ENCODE data around the gene WDR88. TPM values are rescaled to one million over a fixed set of nuclear protein-coding genes. Genes with fewer than 3 reads are reported as not detected.

Gene WDR88
- total and polyA plus RNA-seq, 2 of the 4 experiments (the other 2 are of a cell fraction), result not detected

GRCh38 chr19:33204136-33204973, 72.4 kb downstream of the WDR88 start:
- Histone ChIP-seq H3K36me3 (ENCODE audit: control insufficient read depth, insufficient read depth, low read length) (peaks cover 17% of the 10 kb centered on the region), H2BK5ac (ENCODE audit: low read depth, low read length, poor library complexity, severe bottlenecking) (no peak overlapping the region), H3K4me1 (ENCODE audit: control insufficient read depth, insufficient read depth, low read length) (no peaks in the 10 kb centered on the region), H2AK9ac (replicated peaks; ENCODE audit: low read depth, low read length, poor library complexity) (peak overlapping the region; percentile 19), H2BK15ac (ENCODE audit: low read depth, low read length) (no peak overlapping the region), H3K9me1 (ENCODE audit: insufficient read depth, low read length) (peaks cover 5% of the 10 kb centered on the region; the same call in 1 of the 2 replicates), H4K20me1 (ENCODE audit: insufficient read depth, low read length) (peaks cover 4% of the 10 kb centered on the region; the same call in 1 of the 2 replicates), H3K79me1 (ENCODE audit: low read depth in 1 of 2, low read length in 2 of 2) (peaks cover 0 to 8% of the 10 kb centered on the region in 2 experiments; a peak in 1 of 4 replicates), H2BK20ac (ENCODE audit: low read depth, low read length) (no peak overlapping the region), H4K91ac (ENCODE audit: insufficient read depth, low read depth, low read length) (no peak overlapping the region), H3K27me3 (ENCODE audit: control insufficient read depth, insufficient read depth, low read length) (no peaks in the 10 kb centered on the region), H2AFZ (replicated peaks; ENCODE audit: low read length, poor library complexity) (no peak overlapping the region), H2BK120ac (ENCODE audit: low read depth, low read length) (no peak overlapping the region), H3K18ac (ENCODE audit: low read depth, low read length) (no peak overlapping the region), H3K56ac (ENCODE audit: extremely low read depth, insufficient read depth, low read length) (no peak overlapping the region), H3K27ac (ENCODE audit: insufficient read depth, low read length) (no peak overlapping the region), H3K9me3 (ENCODE audit: control insufficient read depth, insufficient read depth, low read length) (no peaks in the 10 kb centered on the region), H3K14ac (replicated peaks; ENCODE audit: low read depth, low read length) (no peak overlapping the region), H3K4me3 (ENCODE audit: insufficient read depth, low read depth, low read length) (no peak overlapping the region), H4K5ac (ENCODE audit: low read depth, low read length) (no peak overlapping the region), H2AK5ac (ENCODE audit: low read depth, low read length) (no peak overlapping the region), H3K9ac (ENCODE audit: low read depth, low read length) (no peak overlapping the region), H3K4me2 (ENCODE audit: low read depth, low read length) (no peak overlapping the region), H3K4ac (ENCODE audit: low read depth, low read length) (no peak overlapping the region), H4K8ac (ENCODE audit: low read depth in 2 of 2, low read length in 2 of 2) (no peak overlapping the region), H3K23ac (ENCODE audit: low read depth, low read length) (no peak overlapping the region)
- DNase-seq (no peak), ATAC-seq (ENCODE audit: low read depth) (no peak)
- ChIA-PET POLR2A (ENCODE audit: unreplicated experiment) (no interaction called here), CTCF (no interaction called here)
- in situ Hi-C loops (cut with MboI; ENCODE audit: low sequenced_read_pairs), result no loop called here
- 95% methylated on average over 16 of the region's 32 CpGs; no CpG with 5 or more reads in 1 of the 2 experiments for WGBS, 2 experiments (ENCODE audit: extremely low coverage in 2 of 2, insufficient read length in 1 of 2)
- intact Hi-C loops (cut with micrococcal nuclease), result no loop called here
- no TSS peak for BruUV-seq (replicated peaks)
- dilution Hi-C loops (cut with HindIII; ENCODE audit: low sequenced_read_pairs, unreplicated experiment), result no loop called here
- TF ChIP-seq RFX5 (IDR thresholded peaks at IDR 0.05; ENCODE audit: low read depth, low read length) (no peak), CEBPB (IDR thresholded peaks at IDR 0.05; ENCODE audit: low read depth, low read length) (peak; percentile 61)

Data from IMR-90 (cell line).